HepG2 (cell line): ENCODE measurements around the gene OAS1. TPM values are rescaled to one million over a fixed set of nuclear protein-coding genes. Genes with fewer than 3 reads are reported as not detected.

ENCODE experiments used
- CCAR2 ChIP-seq: fragments of 200-400 bp; formaldehyde crosslinking; optimal IDR thresholded peaks from 2 replicates; pipeline ENCODE3; 2018; ENCODE audit warnings: low read depth, mild to moderate bottlenecking, low read length, moderate library complexity
- MBNL3 ChIP-seq: fragments of 250-450 bp; sonication (Bioruptor Pico); conservative IDR thresholded peaks from 2 replicates; pipeline ENCODE4 v1.8.0; 2022; ENCODE audit warnings: mild to moderate bottlenecking, inconsistent platforms
- MLX ChIP-seq: IDR thresholded peaks from 2 replicates; pipeline ENCODE4 v1.6.1; 2016
- PAF1 ChIP-seq: IDR thresholded peaks from 2 replicates; pipeline ENCODE4 v1.6.1; 2016; ENCODE audit warnings: missing genetic modification reagents, missing compliant biosample characterization
- RELA ChIP-seq: sonication (generic); formaldehyde crosslinking; IDR thresholded peaks from 2 replicates; pipeline ENCODE4 v1.4.0; 2020; ENCODE audit warnings: missing genetic modification reagents
- TAF15 ChIP-seq: fragments of 200-400 bp; formaldehyde crosslinking; IDR thresholded peaks from one replicate; pipeline ENCODE4 v1.6.1; 2018; ENCODE audit warnings: mild to moderate bottlenecking, low read depth, low read length; ENCODE audit not compliant: poor library complexity, severe bottlenecking
- YY1 ChIP-seq: IDR thresholded peaks from 2 replicates; pipeline ENCODE4 v1.6.1; 2011; ENCODE audit warnings: low read length, low read depth, moderate library complexity, mild to moderate bottlenecking; ENCODE audit not compliant: insufficient read depth, insufficient replicate concordance
- ZBTB10 ChIP-seq: sonication (generic); formaldehyde crosslinking; IDR thresholded peaks from 2 replicates; pipeline ENCODE4 v1.4.0; 2020; ENCODE audit warnings: missing genetic modification reagents, borderline replicate concordance
- ZNF333 ChIP-seq: sonication (generic); formaldehyde crosslinking; IDR thresholded peaks from 2 replicates; pipeline ENCODE4 v1.4.0; 2020; ENCODE audit warnings: mild to moderate bottlenecking, missing genetic modification reagents, borderline replicate concordance
- ZNF512B ChIP-seq: sonication (generic); formaldehyde crosslinking; IDR thresholded peaks from 2 replicates; pipeline ENCODE4 v1.5.1; 2020; ENCODE audit warnings: missing genetic modification reagents, mild to moderate bottlenecking, borderline replicate concordance
- ZNF746 ChIP-seq: sonication (generic); formaldehyde crosslinking; IDR thresholded peaks from 2 replicates; pipeline ENCODE4 v1.8.0; 2022; ENCODE audit warnings: mild to moderate bottlenecking, missing genetic modification reagents
- ZNF761 ChIP-seq: sonication (generic); formaldehyde crosslinking; conservative IDR thresholded peaks from 2 replicates; pipeline ENCODE4 v1.4.0; 2020; ENCODE audit warnings: mild to moderate bottlenecking, missing genetic modification reagents
- ZNF777 ChIP-seq: sonication (generic); formaldehyde crosslinking; IDR thresholded peaks from 2 replicates; pipeline ENCODE4 v1.4.0; 2020; ENCODE audit warnings: missing genetic modification reagents
- ZSCAN21 ChIP-seq: sonication (generic); formaldehyde crosslinking; IDR thresholded peaks from 2 replicates; pipeline ENCODE4 v1.8.0; 2022; ENCODE audit warnings: mild to moderate bottlenecking, missing genetic modification reagents, moderate library complexity, borderline replicate concordance
- polyA plus RNA-seq, 8 experiments: library from polyadenylated mRNA; depleted of rRNA in 3 of 8; stranded (reverse) in 7 of 8; unstranded in 1 of 8; fragments of >200 nt; fragmentation: Illumina TruSeq in 4 of 8; extraction: Trizol in 4 of 8; gene quantifications; 2 replicates each; pipeline versions ENCODE4 v1.2.1 to v1.2.3, GENCODE V29; 2011 to 2016; ENCODE audit warnings: low read depth in 4 of 8, missing spikeins in 1 of 8, mixed read lengths in 1 of 8; ENCODE audit not compliant: insufficient read depth in 1 of 8
- total RNA-seq, 5 experiments: library from RNA; depleted of rRNA; stranded (reverse); fragments of >200 nt; fragmentation: Illumina TruSeq; extraction: Trizol; gene quantifications; 2 replicates each; pipeline ENCODE4 v1.2.3, GENCODE V29; 2016; ENCODE audit warnings: low read depth in 1 of 5
- TF ChIP-seq, protein P1 (sequence below): sonication (generic); formaldehyde crosslinking; IDR thresholded peaks from 2 replicates; pipeline ENCODE4 v1.5.0; 2020; ENCODE audit warnings: missing genetic modification reagents

Gene OAS1
- total and polyA plus RNA-seq, 2 of the 13 experiments (the other 11 are each of a cell fraction or from before 2014, with no cell fraction given): 6.5 to 10.6 TPM

- TF ChIP-seq, protein P1, sequence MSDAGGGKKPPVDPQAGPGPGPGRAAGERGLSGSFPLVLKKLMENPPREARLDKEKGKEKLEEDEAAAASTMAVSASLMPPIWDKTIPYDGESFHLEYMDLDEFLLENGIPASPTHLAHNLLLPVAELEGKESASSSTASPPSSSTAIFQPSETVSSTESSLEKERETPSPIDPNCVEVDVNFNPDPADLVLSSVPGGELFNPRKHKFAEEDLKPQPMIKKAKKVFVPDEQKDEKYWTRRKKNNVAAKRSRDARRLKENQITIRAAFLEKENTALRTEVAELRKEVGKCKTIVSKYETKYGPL: no peak
- TF ChIP-seq TAF15: no peak
- TF ChIP-seq PAF1: no peak
- no peak for TF ChIP-seq MLX (CRISPR knock-in tag)
- no peak for TF ChIP-seq MBNL3 (CRISPR knock-in tag)
- TF ChIP-seq ZNF746 (CRISPR knock-in tag): no peak
- TF ChIP-seq ZNF777 (CRISPR knock-in tag): peak; percentile 20; the same call in 1 of the 2 replicates
- TF ChIP-seq ZBTB10 (CRISPR knock-in tag): no peak
- no peak for TF ChIP-seq ZSCAN21
- TF ChIP-seq ZNF761 (CRISPR knock-in tag): peak; percentile 67; the same call in 1 of the 2 replicates
- no peak for TF ChIP-seq RELA
- no peak for TF ChIP-seq ZNF333 (CRISPR knock-in tag)
- no peak for TF ChIP-seq CCAR2
- TF ChIP-seq YY1: peak; percentile 0
- TF ChIP-seq ZNF512B: no peak
Measured at GRCh38 chr12:112938751-112939150, 32.0 kb downstream of the OAS1 start (continued).
